Endothelial cell of umbilical vein (primary cell): ENCODE data around the gene MERTK. TPM values are rescaled to one million over a fixed set of nuclear protein-coding genes. Genes with fewer than 3 reads are reported as not detected.

Experiments
- BruUV-seq: library from RNA; stranded (reverse); fragments of 400-500 nt; replicated peaks from 2 replicates; lab custom pipeline; 2021; lab: Mats Ljungman, UMichigan
- CTCF ChIA-PET: fragments of 300-600, 350-600 bp; sonication (Branson Sonifier 250); formaldehyde crosslinking; loops from one replicate; lab custom pipeline; 2021; ENCODE audit warnings: antibody characterized with exemption, inconsistent platforms; lab: Charles Lee
- POLR2A ChIA-PET: fragments of 300-600, 350-600 bp; sonication (Branson Sonifier 250); formaldehyde crosslinking; loops from one replicate; lab custom pipeline; 2021; ENCODE audit warnings: antibody characterized with exemption, inconsistent platforms; lab: Charles Lee
- DNase-seq: peaks from one replicate; pipeline ENCODE4 v3.0.0-alpha.2; 2011; ENCODE audit warnings: low read depth, low spot score
- FAIRE-seq: peaks from 2 replicates; lab custom pipeline; 2011; peaks lifted over from hg19 to GRCh38; lab: Jason Lieb, UNC
- H2AFZ ChIP-seq: 2 replicates; pipeline ENCODE4 v1.6.0; 2012; ENCODE audit warnings: low read depth, low read length, control low read depth, inconsistent platforms
- H3K27ac ChIP-seq: 2 replicates; pipeline ENCODE4 v1.5.1; 2011; ENCODE audit warnings: low read depth, mild to moderate bottlenecking, control low read depth, low read length, moderate library complexity; ENCODE audit not compliant: insufficient read depth
- H3K27me3 ChIP-seq, 2 experiments: 2 replicates each; pipeline versions ENCODE4 v1.6.0 to v1.6.1; 2011; ENCODE audit warnings: low read length in 2 of 2, mixed read lengths in 1 of 2; ENCODE audit not compliant: control insufficient read depth in 2 of 2, insufficient read depth in 2 of 2
- H3K36me3 ChIP-seq, 2 experiments: 2 replicates in 1 of 2; 3 replicates in 1 of 2; pipeline ENCODE4 v1.5.1; 2011; ENCODE audit warnings: low read length in 2 of 2, mild to moderate bottlenecking in 1 of 2, moderate library complexity in 1 of 2; ENCODE audit not compliant: control insufficient read depth in 2 of 2, insufficient read depth in 2 of 2; ENCODE audit errors: extremely low read depth in 1 of 2
- H3K4me1 ChIP-seq: 3 replicates; pipeline ENCODE4 v1.5.1; 2011; ENCODE audit warnings: mild to moderate bottlenecking, low read length; ENCODE audit not compliant: control insufficient read depth, insufficient read depth; ENCODE audit errors: extremely low read depth
- H3K4me2 ChIP-seq: 2 replicates; pipeline ENCODE4 v1.6.1; 2011; ENCODE audit warnings: low read length, control low read depth, mixed read lengths; ENCODE audit not compliant: insufficient read depth
- H3K4me3 ChIP-seq, 3 experiments: fragments of 200-600 bp in 1 of 3; sonication (generic), shearing (Covaris generic) in 1 of 3; replicated peaks in 1 of 3; 2 replicates each; pipeline ENCODE4 v1.5.1; 2011 to 2016; ENCODE audit warnings: control low read depth in 3 of 3, low read length in 3 of 3, mild to moderate bottlenecking in 2 of 3, inconsistent platforms in 1 of 3, low read depth in 1 of 3, moderate library complexity in 1 of 3; ENCODE audit not compliant: insufficient read depth in 1 of 3
- H3K79me2 ChIP-seq: 2 replicates; pipeline ENCODE4 v1.6.0; 2012; ENCODE audit warnings: low read length, inconsistent platforms; ENCODE audit not compliant: control insufficient read depth, insufficient read depth
- H3K9ac ChIP-seq: replicated peaks from 2 replicates; pipeline ENCODE3; 2011; ENCODE audit warnings: low read length, control low read depth; ENCODE audit not compliant: insufficient read depth; ENCODE audit errors: extremely low read depth
- H3K9me1 ChIP-seq: replicated peaks from 3 replicates; pipeline ENCODE4 v1.6.0; 2011; ENCODE audit warnings: mild to moderate bottlenecking, low read length; ENCODE audit not compliant: control insufficient read depth, insufficient read depth; ENCODE audit errors: extremely low read depth
- H3K9me3 ChIP-seq: replicated peaks from 2 replicates; pipeline ENCODE4 v1.5.1; 2012; ENCODE audit warnings: low read length, inconsistent platforms; ENCODE audit not compliant: control insufficient read depth, insufficient read depth
- H4K20me1 ChIP-seq: replicated peaks from 2 replicates; pipeline ENCODE3; 2011; ENCODE audit warnings: mild to moderate bottlenecking, low read length; ENCODE audit not compliant: control insufficient read depth, insufficient read depth; ENCODE audit errors: extremely low read depth
- CTCF ChIP-seq, 2 donors: IDR thresholded peaks; 1 replicate in 1 of 2; 2 replicates in 1 of 2; pipeline ENCODE4 v1.5.1; 2011; ENCODE audit warnings: low read length in 2 of 2, mild to moderate bottlenecking in 2 of 2, moderate library complexity in 2 of 2, control low read depth in 1 of 2, inconsistent platforms in 1 of 2, low read depth in 1 of 2; ENCODE audit not compliant: insufficient read depth in 1 of 2; ENCODE audit errors: extremely low read depth in 1 of 2
- FOS ChIP-seq: IDR thresholded peaks from 2 replicates; pipeline ENCODE4 v1.6.1; 2011; ENCODE audit warnings: mild to moderate bottlenecking, low read length, moderate library complexity, borderline replicate concordance; ENCODE audit not compliant: insufficient read depth
- GATA2 ChIP-seq: IDR thresholded peaks from 2 replicates; pipeline ENCODE4 v1.7.0; 2011; ENCODE audit warnings: low read depth, mild to moderate bottlenecking, moderate library complexity, mixed read lengths, low read length; ENCODE audit not compliant: insufficient read length, insufficient read depth
- MYC ChIP-seq: IDR thresholded peaks from one replicate; pipeline ENCODE4 v1.6.1; 2011; ENCODE audit warnings: mild to moderate bottlenecking, low read depth, low read length
- POLR2A ChIP-seq: IDR thresholded peaks from 2 replicates; pipeline ENCODE4 v1.6.1; 2012; ENCODE audit warnings: low read depth, mild to moderate bottlenecking, control low read depth, low read length
- POLR2AphosphoS5 ChIP-seq: IDR thresholded peaks from 2 replicates; pipeline ENCODE4 v1.6.1; 2012; ENCODE audit warnings: low read depth, mild to moderate bottlenecking, control low read depth, low read length, moderate library complexity; ENCODE audit not compliant: insufficient read depth
- dilution Hi-C: fragments of 300-500 bp; cut with MboI; formaldehyde crosslinking; loops from one replicate; pipeline ENCODE4 v1.15.0; 2019; ENCODE audit warnings: low sequenced_read_pairs; ENCODE audit not compliant: extremely low pct_ligation_motif_present
- intact Hi-C: fragments of 100-400 bp; cut with micrococcal nuclease; formaldehyde crosslinking; loops from one replicate; pipeline ENCODE4 v1.10.0; 2022
- polyA plus RNA-seq, 4 experiments: library from polyadenylated mRNA; depleted of rRNA in 3 of 4; stranded (reverse) in 3 of 4; unstranded in 1 of 4; fragments of >200 nt; gene quantifications; 2 replicates each; pipeline versions ENCODE4 v1.2.1 to v1.2.3, GENCODE V29; 2011 to 2012; ENCODE audit warnings: missing spikeins in 1 of 4
- total RNA-seq: library from RNA; stranded (reverse); gene quantifications from 2 replicates; pipeline ENCODE4 v1.2.3, GENCODE V29; 2021

The MERTK gene
- total and polyA plus RNA-seq, 2 donors (not counting 3 experiments of a cell fraction or from before 2014, with no cell fraction given), result 37.3 to 39.6 TPM

GRCh38 chr2:111957872-111958354 is 59.5 kb downstream of the MERTK start:
- no peaks in the 10 kb centered on the region for H3K9me3 ChIP-seq
- FAIRE-seq (no peak), DNase-seq (no peak)
- H3K36me3 ChIP-seq, result peaks cover 0 to 2% of the 10 kb centered on the region in 2 experiments
- H4K20me1 ChIP-seq, result no peaks in the 10 kb centered on the region
- H3K4me1 ChIP-seq, result peaks cover 9% of the 10 kb centered on the region
- no peaks in the 10 kb centered on the region for H3K9me1 ChIP-seq
- H2AFZ ChIP-seq, result no peak overlapping the region
- no peak overlapping the region for H3K4me2 ChIP-seq
- H3K27ac ChIP-seq, result no peak overlapping the region
- dilution Hi-C loops, result no loop called here
- no peak overlapping the region for H3K4me3 ChIP-seq
- no peaks in the 10 kb centered on the region for H3K79me2 ChIP-seq
- H3K9ac ChIP-seq, result no peak overlapping the region
- POLR2A ChIA-PET, result no interaction called here
- no peaks in the 10 kb centered on the region for H3K27me3 ChIP-seq
- intact Hi-C loops, result no loop called here
- no TSS peak for BruUV-seq
- CTCF ChIA-PET, result interaction anchor here (1.4 kb wide), 1 partner anchor 68 kb away, joined by 3 read pairs; no protein-coding TSS in a partner anchor
- TF ChIP-seq CTCF (IDR thresholded peaks at IDR 0.05; ENCODE audit: extremely low read depth in 1 of 2, insufficient read depth in 1 of 2, low read depth in 1 of 2, low read length in 2 of 2), result no peak
- TF ChIP-seq POLR2AphosphoS5, result no peak
- TF ChIP-seq POLR2A, result no peak
- no peak for TF ChIP-seq FOS
- no peak for TF ChIP-seq MYC
- no peak for TF ChIP-seq GATA2

- ChIA-PET CTCF (interaction anchor here (0.6 to 1.5 kb wide), 3 partner anchors 17 to 67 kb away, joined by 3 read pairs; no protein-coding TSS in a partner anchor), POLR2A (no interaction called here)
- Histone ChIP-seq H2AFZ (no peak overlapping the region), H3K9me3 (no peaks in the 10 kb centered on the region), H3K27ac (no peak overlapping the region), H3K4me2 (no peak overlapping the region), H3K79me2 (no peaks in the 10 kb centered on the region), H3K9ac (no peak overlapping the region), H3K4me1 (peaks cover 9% of the 10 kb centered on the region), H3K9me1 (no peaks in the 10 kb centered on the region), H3K36me3 (no peaks in the 10 kb centered on the region), H3K27me3 (no peaks in the 10 kb centered on the region), H3K4me3 (no peak overlapping the region), H4K20me1 (no peaks in the 10 kb centered on the region)
- FAIRE-seq, result no peak
- no TSS peak for BruUV-seq
- no peak for DNase-seq
- dilution Hi-C loops (no loop called here), intact Hi-C loops (no loop called here)
- TF ChIP-seq MYC (no peak), FOS (no peak), CTCF (IDR thresholded peaks at IDR 0.05; ENCODE audit: extremely low read depth in 1 of 2, insufficient read depth in 1 of 2, low read depth in 1 of 2, low read length in 2 of 2) (peak in 1 of 2 donors; percentile 6)
Observed at GRCh38 chr2:111958901-111959300, 60.5 kb downstream of the MERTK start.
